Neural cell (in vitro differentiated cells): Measurements from ENCODE around the gene RABGEF1.

Experiments used
- CTCF ChIP-seq: fragments of 450-650 bp; IDR thresholded peaks from 2 replicates; pipeline ENCODE4 v1.5.1; 2014; ENCODE audit warnings: antibody characterized with exemption, mild to moderate bottlenecking, moderate library complexity; ENCODE audit not compliant: poor library complexity, severe bottlenecking
- EZH2 ChIP-seq: fragments of 200-600, 300-800 bp; shearing (Covaris generic), sonication (generic); IDR thresholded peaks from 2 replicates; pipeline ENCODE4 v1.6.1; 2014; ENCODE audit warnings: antibody characterized with exemption, low read length, borderline replicate concordance, mild to moderate bottlenecking; ENCODE audit not compliant: insufficient read depth, poor library complexity, severe bottlenecking
- POLR2AphosphoS5 ChIP-seq: IDR thresholded peaks from 2 replicates; pipeline ENCODE4 v1.6.1; 2012
- RAD21 ChIP-seq: fragments of 450-650 bp; conservative IDR thresholded peaks from 2 replicates; pipeline ENCODE4 v1.6.1; 2014; ENCODE audit warnings: antibody characterized with exemption, mild to moderate bottlenecking, moderate library complexity
- REST ChIP-seq: IDR thresholded peaks from 2 replicates; pipeline ENCODE4 v1.6.1; 2012; ENCODE audit warnings: borderline replicate concordance
- SMC3 ChIP-seq: fragments of 450-650 bp; conservative IDR thresholded peaks from 2 replicates; pipeline ENCODE4 v1.6.1; 2014; ENCODE audit warnings: antibody characterized with exemption, mild to moderate bottlenecking, moderate library complexity; ENCODE audit not compliant: poor library complexity
- TAF1 ChIP-seq: IDR thresholded peaks from 2 replicates; pipeline ENCODE4 v1.6.1; 2012; ENCODE audit warnings: low read depth

- TF ChIP-seq SMC3 (no peak), CTCF (no peak), EZH2 (no peak), RAD21 (no peak), POLR2AphosphoS5 (no peak), REST (no peak), TAF1 (no peak)
Measured at GRCh38 chr7:66769833-66770512, 29.4 kb downstream of the RABGEF1 start.
